HCT116 (cell line): Measurements from ENCODE around the gene ERVV-1. TPM values are rescaled to one million over a fixed set of nuclear protein-coding genes. Genes with fewer than 3 reads are reported as not detected.

Experiments used
- ATAC-seq: fragments of 200-7000 bp; cut with Tn5 transposase; 2 replicates; pipeline ENCODE4 v1.9.1; 2020; ENCODE audit warnings: mild to moderate bottlenecking, moderate library complexity
- BruUV-seq: library from RNA; stranded (reverse); fragments of 400-500 nt; replicated peaks from 2 replicates; lab custom pipeline; 2021; lab: Mats Ljungman, UMichigan
- CTCF ChIA-PET: fragments of 300-600 bp; sonication (Branson Sonifier 250); formaldehyde crosslinking; loops from one replicate; lab custom pipeline; 2021; ENCODE audit warnings: antibody characterized with exemption; lab: Charles Lee
- POLR2A ChIA-PET: fragments of 300-600, 350-600 bp; sonication (Branson Sonifier 250); formaldehyde crosslinking; loops from one replicate; lab custom pipeline; 2021; ENCODE audit warnings: antibody characterized with exemption; lab: Charles Lee
- RAD21 ChIA-PET, 2 experiments: fragments of 300-600 bp; sonication (Branson Sonifier 250); formaldehyde crosslinking; loops; one replicate each; lab custom pipeline; 2023; ENCODE audit warnings: low total read pairs in 2 of 2; ENCODE audit not compliant: uncharacterized antibody in 2 of 2, unreplicated experiment in 2 of 2, low non-redundant PET in 1 of 2; lab: Charles Lee
- DNase-seq: peaks from one replicate; pipeline ENCODE4 v3.0.0-alpha.2; 2010; ENCODE audit warnings: low read depth, low spot score
- H2AFZ ChIP-seq: fragments of 200-600 bp; shearing (Covaris generic), sonication (generic); 2 replicates; pipeline ENCODE4 v1.6.1; 2017; ENCODE audit warnings: low read depth, mixed run types, mixed read lengths, antibody characterized with exemption, low read length; ENCODE audit not compliant: poor library complexity, severe bottlenecking
- H3K27ac ChIP-seq: 2 replicates; pipeline ENCODE4 v1.5.1; 2012; ENCODE audit warnings: low read depth, low read length
- H3K27me3 ChIP-seq: fragments of 200-600 bp; sonication (generic); 2 replicates; pipeline ENCODE4 v1.6.1; 2016; ENCODE audit warnings: mixed run types, low read length, mixed read lengths; ENCODE audit not compliant: insufficient read depth
- H3K36me3 ChIP-seq, 2 experiments: fragments of 200-500 bp in 1 of 2; fragments of 200-600 bp in 1 of 2; sonication (Bioruptor generic) in 1 of 2; sonication (generic) in 1 of 2; 2 replicates each; pipeline versions ENCODE4 v1.5.1 to v1.6.1; 2014 to 2016; ENCODE audit warnings: low read length in 2 of 2, inconsistent platforms in 1 of 2, mixed read lengths in 1 of 2, mixed run types in 1 of 2; ENCODE audit not compliant: insufficient read depth in 2 of 2, control insufficient read depth in 1 of 2
- H3K4me1 ChIP-seq, 2 experiments: fragments of 200-600 bp in 1 of 2; sonication (generic) in 1 of 2; 2 replicates each; pipeline versions ENCODE4 v1.5.1 to v1.6.1; 2012 to 2017; ENCODE audit warnings: low read length in 2 of 2, inconsistent platforms in 1 of 2, mild to moderate bottlenecking in 1 of 2, mixed read lengths in 1 of 2, mixed run types in 1 of 2, moderate library complexity in 1 of 2; ENCODE audit not compliant: insufficient read depth in 2 of 2, control insufficient read depth in 1 of 2
- H3K4me2 ChIP-seq: fragments of 200-600 bp; sonication (generic); 2 replicates; pipeline ENCODE4 v1.6.1; 2017; ENCODE audit warnings: mixed run types, low read length, mixed read lengths
- H3K4me3 ChIP-seq, 2 experiments: fragments of 200-600 bp in 1 of 2; sonication (generic) in 1 of 2; replicated peaks in 1 of 2; 2 replicates each; pipeline ENCODE4 v1.5.1; 2011 to 2016; ENCODE audit warnings: low read length in 2 of 2, control low read depth in 1 of 2, low read depth in 1 of 2, mild to moderate bottlenecking in 1 of 2, mixed read lengths in 1 of 2, mixed run types in 1 of 2
- H3K79me2 ChIP-seq: fragments of 200-600 bp; sonication (generic); 2 replicates; pipeline ENCODE4 v1.6.1; 2017; ENCODE audit warnings: mild to moderate bottlenecking, mixed run types, low read length, moderate library complexity, mixed read lengths; ENCODE audit not compliant: insufficient read depth
- H3K9ac ChIP-seq: fragments of 200-600 bp; sonication (generic); 2 replicates; pipeline ENCODE4 v1.6.1; 2016; ENCODE audit warnings: low read length, mixed read lengths
- H3K9me2 ChIP-seq: fragments of 200-600 bp; sonication (generic), shearing (Covaris generic); 2 replicates; pipeline ENCODE4 v1.6.1; 2017; ENCODE audit warnings: mixed run types, mild to moderate bottlenecking, moderate library complexity; ENCODE audit not compliant: insufficient read depth
- H3K9me3 ChIP-seq, 2 experiments: fragments of 200-500 bp in 1 of 2; fragments of 200-600 bp in 1 of 2; sonication (Bioruptor generic) in 1 of 2; sonication (generic) in 1 of 2; 2 replicates each; pipeline ENCODE4 v1.6.1; 2014 to 2017; ENCODE audit warnings: low read length in 2 of 2, mixed read lengths in 2 of 2, inconsistent platforms in 1 of 2, low read depth in 1 of 2, mild to moderate bottlenecking in 1 of 2, mixed run types in 1 of 2, moderate library complexity in 1 of 2; ENCODE audit not compliant: control insufficient read depth in 1 of 2, insufficient read depth in 1 of 2
- H4K20me1 ChIP-seq: fragments of 200-600 bp; sonication (generic), shearing (Covaris generic); 2 replicates; pipeline ENCODE4 v1.6.1; 2017; ENCODE audit warnings: mixed run types, mild to moderate bottlenecking, moderate library complexity; ENCODE audit not compliant: insufficient read depth
- CBX3 ChIP-seq: IDR thresholded peaks from 2 replicates; pipeline ENCODE4 v1.6.1; 2012; ENCODE audit warnings: low read depth
- CEBPB ChIP-seq: IDR thresholded peaks from 2 replicates; pipeline ENCODE4 v1.6.1; 2012; ENCODE audit warnings: low read depth
- EGR1 ChIP-seq: IDR thresholded peaks from 2 replicates; pipeline ENCODE4 v1.6.1; 2012; ENCODE audit warnings: low read depth
- ELF1 ChIP-seq: IDR thresholded peaks from 2 replicates; pipeline ENCODE4 v1.6.1; 2012; ENCODE audit warnings: low read depth, borderline replicate concordance
- EZH2 ChIP-seq: fragments of 200-600 bp; sonication (generic); IDR thresholded peaks from 2 replicates; pipeline ENCODE4 v1.6.1; 2017; ENCODE audit warnings: antibody characterized with exemption, mixed run types
- EZH2phosphoT487 ChIP-seq: fragments of 200-600 bp; IDR thresholded peaks from 2 replicates; pipeline ENCODE4 v1.6.1; 2018; ENCODE audit warnings: antibody characterized with exemption, borderline replicate concordance
- FOSL1 ChIP-seq: IDR thresholded peaks from 2 replicates; pipeline ENCODE4 v1.6.1; 2012; ENCODE audit warnings: low read depth
- JUND ChIP-seq: IDR thresholded peaks from 2 replicates; pipeline ENCODE4 v1.6.1; 2012
- POLR2A ChIP-seq: IDR thresholded peaks from 2 replicates; pipeline ENCODE4 v1.7.0; 2011; ENCODE audit warnings: borderline replicate concordance; ENCODE audit not compliant: insufficient read depth, insufficient read length; ENCODE audit errors: extremely low read depth
- POLR2AphosphoS5 ChIP-seq: IDR thresholded peaks from 2 replicates; pipeline ENCODE4 v1.6.1; 2011; ENCODE audit warnings: mild to moderate bottlenecking, low read depth, low read length, moderate library complexity
- REST ChIP-seq: IDR thresholded peaks from 2 replicates; pipeline ENCODE4 v1.6.1; 2012; ENCODE audit warnings: low read depth
- SP1 ChIP-seq: IDR thresholded peaks from 2 replicates; pipeline ENCODE4 v1.6.1; 2012; ENCODE audit warnings: low read depth
- SRF ChIP-seq: IDR thresholded peaks from 2 replicates; pipeline ENCODE4 v1.6.1; 2012; ENCODE audit warnings: low read depth
- ZFX ChIP-seq: fragments of 450-650 bp; IDR thresholded peaks from 2 replicates; pipeline ENCODE4 v1.6.1; 2017
- ZNF274 ChIP-seq: fragments of 200-500 bp; sonication (Bioruptor generic); IDR thresholded peaks from 2 replicates; pipeline ENCODE4 v1.6.1; 2014; ENCODE audit warnings: mild to moderate bottlenecking, low read depth, low read length, inconsistent platforms
- intact Hi-C: fragments of 100-400 bp; cut with micrococcal nuclease; formaldehyde crosslinking; loops from 2 replicates; pipeline ENCODE4 v1.10.0; 2022
- total RNA-seq: library from RNA; stranded (reverse); gene quantifications from one replicate; pipeline ENCODE4 v1.2.1, GENCODE V29; 2021; ENCODE audit not compliant: unreplicated experiment
- TF ChIP-seq, protein P1 (sequence below): IDR thresholded peaks from 2 replicates; pipeline ENCODE4 v1.6.1; 2011; ENCODE audit warnings: mild to moderate bottlenecking, low read length, moderate library complexity; ENCODE audit not compliant: insufficient replicate concordance; ENCODE audit errors: extremely low read depth
- TF ChIP-seq, protein P2 (sequence below): IDR thresholded peaks from 2 replicates; pipeline ENCODE4 v1.6.1; 2012
- TF ChIP-seq, protein P3 (sequence below), 3 experiments: fragments of 200-600 bp in 1 of 3; sonication (generic) in 1 of 3; IDR thresholded peaks in 2 of 3; conservative IDR thresholded peaks in 1 of 3; 2 replicates each; pipeline ENCODE4 v1.5.1; 2012 to 2017; ENCODE audit warnings: low read depth in 2 of 3, low read length in 2 of 3, antibody characterized with exemption in 1 of 3, borderline replicate concordance in 1 of 3, control low read depth in 1 of 3, mild to moderate bottlenecking in 1 of 3, mixed read lengths in 1 of 3, mixed run types in 1 of 3, moderate library complexity in 1 of 3; ENCODE audit not compliant: insufficient read depth in 1 of 3

The ERVV-1 gene
- total RNA-seq, 1 experiment from 2014 or later = not detected

- DNase-seq = no peak
- Histone ChIP-seq H4K20me1 (no peaks in the 10 kb centered on the region), H3K4me3 (no peak overlapping the region), H3K9ac (no peak overlapping the region), H3K27ac (no peak overlapping the region), H3K9me3 (no peaks in the 10 kb centered on the region; a peak in 2 of 4 replicates), H3K4me2 (no peak overlapping the region), H3K9me2 (no peaks in the 10 kb centered on the region), H3K27me3 (no peaks in the 10 kb centered on the region), H3K79me2 (no peaks in the 10 kb centered on the region), H3K36me3 (no peaks in the 10 kb centered on the region), H3K4me1 (no peaks in the 10 kb centered on the region), H2AFZ (no peak overlapping the region)
- intact Hi-C loops = no loop called here
- ChIA-PET POLR2A (no interaction called here), CTCF (no interaction called here), RAD21 (no interaction called here)
- TF ChIP-seq, protein P1, sequence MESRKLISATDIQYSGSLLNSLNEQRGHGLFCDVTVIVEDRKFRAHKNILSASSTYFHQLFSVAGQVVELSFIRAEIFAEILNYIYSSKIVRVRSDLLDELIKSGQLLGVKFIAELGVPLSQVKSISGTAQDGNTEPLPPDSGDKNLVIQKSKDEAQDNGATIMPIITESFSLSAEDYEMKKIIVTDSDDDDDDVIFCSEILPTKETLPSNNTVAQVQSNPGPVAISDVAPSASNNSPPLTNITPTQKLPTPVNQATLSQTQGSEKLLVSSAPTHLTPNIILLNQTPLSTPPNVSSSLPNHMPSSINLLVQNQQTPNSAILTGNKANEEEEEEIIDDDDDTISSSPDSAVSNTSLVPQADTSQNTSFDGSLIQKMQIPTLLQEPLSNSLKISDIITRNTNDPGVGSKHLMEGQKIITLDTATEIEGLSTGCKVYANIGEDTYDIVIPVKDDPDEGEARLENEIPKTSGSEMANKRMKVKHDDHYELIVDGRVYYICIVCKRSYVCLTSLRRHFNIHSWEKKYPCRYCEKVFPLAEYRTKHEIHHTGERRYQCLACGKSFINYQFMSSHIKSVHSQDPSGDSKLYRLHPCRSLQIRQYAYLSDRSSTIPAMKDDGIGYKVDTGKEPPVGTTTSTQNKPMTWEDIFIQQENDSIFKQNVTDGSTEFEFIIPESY = no peak
- TF ChIP-seq CEBPB (no peak), SRF (no peak), EGR1 (no peak), JUND (no peak), ZNF274 (no peak), EZH2phosphoT487 (no peak), ZFX (no peak), ELF1 (no peak), EZH2 (no peak), FOSL1 (no peak), REST (no peak), SP1 (no peak), POLR2A (no peak), POLR2AphosphoS5 (no peak), CBX3 (no peak)
- TF ChIP-seq, protein P2, sequence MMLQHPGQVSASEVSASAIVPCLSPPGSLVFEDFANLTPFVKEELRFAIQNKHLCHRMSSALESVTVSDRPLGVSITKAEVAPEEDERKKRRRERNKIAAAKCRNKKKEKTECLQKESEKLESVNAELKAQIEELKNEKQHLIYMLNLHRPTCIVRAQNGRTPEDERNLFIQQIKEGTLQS = no peak
- TF ChIP-seq, protein P3, sequence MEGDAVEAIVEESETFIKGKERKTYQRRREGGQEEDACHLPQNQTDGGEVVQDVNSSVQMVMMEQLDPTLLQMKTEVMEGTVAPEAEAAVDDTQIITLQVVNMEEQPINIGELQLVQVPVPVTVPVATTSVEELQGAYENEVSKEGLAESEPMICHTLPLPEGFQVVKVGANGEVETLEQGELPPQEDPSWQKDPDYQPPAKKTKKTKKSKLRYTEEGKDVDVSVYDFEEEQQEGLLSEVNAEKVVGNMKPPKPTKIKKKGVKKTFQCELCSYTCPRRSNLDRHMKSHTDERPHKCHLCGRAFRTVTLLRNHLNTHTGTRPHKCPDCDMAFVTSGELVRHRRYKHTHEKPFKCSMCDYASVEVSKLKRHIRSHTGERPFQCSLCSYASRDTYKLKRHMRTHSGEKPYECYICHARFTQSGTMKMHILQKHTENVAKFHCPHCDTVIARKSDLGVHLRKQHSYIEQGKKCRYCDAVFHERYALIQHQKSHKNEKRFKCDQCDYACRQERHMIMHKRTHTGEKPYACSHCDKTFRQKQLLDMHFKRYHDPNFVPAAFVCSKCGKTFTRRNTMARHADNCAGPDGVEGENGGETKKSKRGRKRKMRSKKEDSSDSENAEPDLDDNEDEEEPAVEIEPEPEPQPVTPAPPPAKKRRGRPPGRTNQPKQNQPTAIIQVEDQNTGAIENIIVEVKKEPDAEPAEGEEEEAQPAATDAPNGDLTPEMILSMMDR (IDR thresholded peaks at IDR 0.05 in 2 of 3, conservative IDR thresholded peaks at IDR 0.05 in 1 of 3; ENCODE audit: borderline replicate concordance in 1 of 3, insufficient read depth in 1 of 3, low read depth in 2 of 3, low read length in 2 of 3) = no peak
- no peak for ATAC-seq
- no TSS peak for BruUV-seq
Measured at GRCh38 chr19:53041366-53041765, 27.6 kb downstream of the ERVV-1 start.
